Bronchial smooth muscle cell (primary cell): Measurements from ENCODE around the gene ALDOC. TPM values are rescaled to one million over a fixed set of nuclear protein-coding genes. Genes with fewer than 3 reads are reported as not detected.

Source experiments
- total RNA-seq: library from RNA; depleted of rRNA; stranded (reverse); fragments of >200 nt; gene quantifications from 2 replicates; pipeline ENCODE4 v1.2.1, GENCODE V29; 2014

Gene ALDOC
- 35.7 and 53.3 TPM in 2 replicates for total RNA-seq

DNA sequence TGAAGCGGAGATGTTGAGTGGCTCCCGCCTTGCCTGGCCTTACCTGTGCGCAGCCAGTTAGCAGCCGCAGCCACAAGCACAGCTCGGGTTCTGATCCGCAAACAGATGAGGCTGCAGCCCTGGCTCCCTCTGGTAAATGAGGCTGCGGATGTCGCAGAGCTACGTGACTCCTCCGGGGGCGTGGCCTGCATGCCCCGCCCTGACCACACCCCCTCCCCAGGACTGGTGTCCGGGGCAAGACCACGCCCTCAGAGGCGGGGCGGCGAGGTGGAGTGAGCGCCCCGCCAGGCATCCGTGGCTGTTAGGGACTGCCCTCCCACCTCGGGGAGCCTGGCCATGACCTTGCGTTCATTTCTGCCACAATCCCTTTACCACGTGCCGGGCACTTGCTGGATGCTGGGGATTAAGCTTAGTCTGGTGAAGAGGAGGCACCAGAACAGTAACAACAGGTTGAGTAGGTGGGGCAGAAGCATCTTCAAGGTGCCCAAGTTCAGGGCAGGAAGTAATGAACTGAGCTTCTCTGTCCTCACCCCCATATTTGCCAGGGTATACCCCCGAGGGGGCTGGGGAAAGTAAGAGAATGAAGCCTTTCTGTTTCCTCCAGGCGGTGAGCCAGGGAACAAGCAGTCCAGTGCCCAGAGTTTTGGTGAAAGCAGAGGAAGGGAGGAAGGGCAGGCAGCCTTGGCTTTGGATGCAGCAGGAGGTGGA lies at the start of gene ALDOC:
TSS of gene ALDOC (minus strand) at position 138 of the 708 bp plus-strand sequence. CDS start 1,363 bp downstream, outside the sequence.

DNA sequence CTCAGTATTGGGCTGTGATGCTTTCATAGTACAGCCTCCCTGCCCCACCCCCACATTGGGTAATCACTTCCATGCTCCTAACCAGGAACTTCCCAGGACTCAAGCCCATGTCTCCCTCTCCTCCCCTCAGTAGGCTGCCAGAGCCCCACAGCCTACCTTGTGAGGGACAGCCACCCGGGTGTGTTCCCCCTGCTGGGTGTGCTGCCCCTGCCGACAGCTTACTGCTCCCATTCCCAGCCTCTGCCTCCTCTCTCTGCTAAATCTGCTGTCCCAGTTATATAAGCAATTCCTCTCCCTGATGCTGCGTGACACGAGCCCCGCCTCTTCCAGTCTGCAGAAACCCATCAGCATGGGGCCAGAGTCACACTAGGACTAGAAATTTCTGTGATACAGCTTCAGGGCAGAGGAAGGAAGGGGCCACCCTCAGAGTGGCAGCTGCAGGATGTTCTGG lies 37.3 kb upstream of the ALDOC start, which contains the start of gene RSKR:
TSS of gene RSKR (minus strand) at position 255 of the 451 bp plus-strand sequence. CDS start at position 231, 24 bp downstream.

DNA sequence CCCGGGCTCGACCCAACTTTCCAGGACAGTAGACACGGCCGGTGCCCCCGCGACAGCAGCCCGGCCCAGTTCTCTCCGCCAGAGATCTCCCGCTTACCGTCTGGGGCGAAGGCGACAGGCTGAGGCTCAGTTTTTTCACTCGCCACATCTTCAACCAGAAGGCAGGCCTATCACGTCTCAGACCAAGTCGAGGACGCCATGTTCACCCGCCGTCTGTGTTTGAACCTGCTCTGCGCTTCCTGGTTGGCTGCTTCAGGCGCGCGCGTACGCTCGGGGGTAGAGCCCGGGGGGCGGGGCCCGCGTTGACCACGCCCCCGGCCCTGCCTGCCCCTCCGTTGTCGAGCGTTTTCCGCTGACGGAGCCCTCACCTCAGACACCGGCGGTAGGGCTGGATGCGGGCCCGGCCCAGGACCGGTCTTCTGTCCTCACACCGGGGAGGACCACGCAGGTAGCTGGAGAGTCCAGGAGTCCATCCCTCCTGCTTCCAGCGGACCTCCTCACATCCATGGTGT lies 22.2 kb upstream of the ALDOC start, which contains the start of gene SPAG5:
TSS of gene SPAG5 (minus strand) at position 227 of the 512 bp plus-strand sequence. CDS start at position 148, 79 bp downstream.

DNA sequence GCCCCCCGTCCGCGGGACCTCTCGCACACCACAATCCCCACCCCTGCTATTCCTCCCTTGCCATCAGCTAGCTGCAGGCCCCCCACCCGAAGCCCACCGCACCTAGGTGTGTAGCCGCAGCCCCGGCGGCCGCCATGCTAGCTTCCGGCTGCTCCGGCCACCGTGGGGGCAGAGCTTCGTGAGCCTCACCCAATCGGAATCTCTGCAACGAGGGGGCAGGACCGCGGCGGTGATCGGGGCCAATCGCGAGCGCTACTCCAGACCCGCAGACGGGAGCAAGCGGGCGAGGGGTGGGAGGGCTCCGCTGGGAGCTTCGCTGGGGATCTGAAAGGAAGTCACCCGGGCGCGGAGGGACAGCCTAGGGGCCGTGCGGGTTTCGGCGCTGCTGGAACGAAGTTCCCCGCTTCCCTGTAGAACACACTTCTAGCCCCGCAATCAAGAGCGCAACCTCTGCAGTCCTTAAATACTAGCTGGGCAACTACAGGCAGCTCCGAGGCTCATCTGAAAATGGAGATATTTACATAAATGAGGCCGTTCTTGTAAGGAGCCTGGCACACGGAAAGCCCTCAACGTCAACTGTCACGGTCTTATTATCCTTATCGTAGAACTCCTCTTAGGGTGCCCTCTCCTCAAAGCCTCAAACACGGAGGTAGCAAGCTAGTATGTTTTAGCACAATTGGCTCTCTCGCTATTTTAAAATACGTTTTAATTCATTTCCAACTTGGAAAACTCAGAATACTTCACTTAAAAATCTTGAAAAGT lies 5.2 kb downstream of the ALDOC start, which contains the start of gene PIGS:
TSS of gene PIGS (minus strand) at position 164 of the 762 bp plus-strand sequence. CDS start at position 136, 28 bp downstream.

DNA sequence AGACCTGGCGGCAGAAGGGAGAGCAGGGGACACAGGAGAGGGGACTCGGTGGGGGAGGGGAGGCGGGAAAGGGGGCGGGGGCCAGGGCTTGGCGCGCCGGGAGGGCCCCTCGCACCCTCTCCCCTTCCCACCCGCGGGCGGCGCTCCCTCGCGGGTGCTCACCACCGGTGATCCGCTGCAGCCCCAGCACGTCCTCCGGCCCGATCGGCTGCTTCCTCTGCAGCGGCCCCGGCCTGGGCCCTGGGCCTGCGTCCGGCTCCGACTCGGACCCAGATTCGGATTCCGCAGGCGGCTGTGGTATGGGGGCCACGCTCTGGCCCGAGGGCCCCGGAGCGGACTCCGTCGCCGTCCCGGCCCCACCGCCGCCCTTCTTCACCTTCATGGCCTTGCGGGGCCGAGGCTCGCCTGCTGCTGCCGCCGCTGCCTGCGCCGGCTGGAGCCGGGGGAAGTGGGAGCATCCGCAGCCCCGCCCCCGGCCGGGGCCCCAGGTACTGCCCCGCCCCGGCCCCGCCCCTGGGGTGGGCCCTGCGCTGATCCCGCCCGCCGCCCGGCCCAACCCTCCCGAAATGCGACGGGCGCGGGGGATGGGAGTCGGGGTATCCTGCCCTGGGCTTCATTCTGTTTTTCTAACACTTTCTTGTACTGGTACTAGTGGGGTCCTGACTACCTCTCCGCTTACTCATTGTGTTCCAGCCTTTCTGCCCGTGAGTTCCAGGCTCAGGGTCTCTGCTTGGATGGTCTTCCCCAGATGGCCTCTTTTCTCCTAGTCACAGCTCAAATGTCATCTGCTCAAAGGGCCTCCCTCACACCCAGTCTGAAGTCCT lies 24.3 kb downstream of the ALDOC start, which contains the start of gene UNC119:
TSS of gene UNC119 (minus strand) at position 449 of the 824 bp plus-strand sequence. CDS start at position 382, 67 bp downstream.

Other genes with a start within 250 kb of the ALDOC start
- gene IFT20, start 241.4 kb downstream of the ALDOC start, total RNA-seq: 61.6 and 72.7 TPM in 2 replicates
- gene TNFAIP1, start 241.1 kb downstream of the ALDOC start, total RNA-seq: 13.2 and 16.9 TPM in 2 replicates
- 47.1 and 62.3 TPM in 2 replicates for gene POLDIP2, start 219.4 kb downstream of the ALDOC start, total RNA-seq
- not detected in 2 replicates for gene SEBOX, start 211.7 kb downstream of the ALDOC start, total RNA-seq
- gene VTN, start 206.6 kb downstream of the ALDOC start, total RNA-seq: 0.09 TPM in 1 of 2 replicates, not detected in the other
- 3.9 and 7.2 TPM in 2 replicates for gene SARM1, start 205.2 kb downstream of the ALDOC start, total RNA-seq
- gene SLC46A1, start 170.7 kb downstream of the ALDOC start, total RNA-seq: 1.9 and 4.0 TPM in 2 replicates
- gene SLC13A2, start 103.3 kb downstream of the ALDOC start, total RNA-seq: not detected in 2 replicates
- not detected in 2 replicates for gene FOXN1, start 70.5 kb downstream of the ALDOC start, total RNA-seq
- gene UNC119, start 24.3 kb downstream of the ALDOC start, total RNA-seq: 22.5 and 23.4 TPM in 2 replicates
- 26.6 and 49.2 TPM in 2 replicates for gene PIGS, start 5.4 kb downstream of the ALDOC start, total RNA-seq
- 2.6 and 7.1 TPM in 2 replicates for gene SPAG5, start 22.1 kb upstream of the ALDOC start, total RNA-seq
- gene RSKR, start 37.3 kb upstream of the ALDOC start, total RNA-seq: 2.0 and 3.8 TPM in 2 replicates
- gene BLTP2, start 68.3 kb upstream of the ALDOC start, total RNA-seq: 110 and 118 TPM in 2 replicates
- gene SDF2, start 85.0 kb upstream of the ALDOC start, total RNA-seq: 77.9 and 90.4 TPM in 2 replicates
- 40.3 and 53.1 TPM in 2 replicates for gene SUPT6H, start 85.3 kb upstream of the ALDOC start, total RNA-seq
- gene PROCA1, start 135.0 kb upstream of the ALDOC start, total RNA-seq: 1.6 and 2.9 TPM in 2 replicates
- 150 and 173 TPM in 2 replicates for gene RAB34, start 141.0 kb upstream of the ALDOC start, total RNA-seq
- 733 and 1,314 TPM in 2 replicates for gene RPL23A, start 143.1 kb upstream of the ALDOC start, total RNA-seq
- 3.3 and 6.1 TPM in 2 replicates for gene TLCD1, start 149.3 kb upstream of the ALDOC start, total RNA-seq
- 5.0 and 7.2 TPM in 2 replicates for gene NEK8, start 151.9 kb upstream of the ALDOC start, total RNA-seq
- gene TRAF4, start 167.1 kb upstream of the ALDOC start, total RNA-seq: 23.8 and 26.6 TPM in 2 replicates